Midbrain (tissue), 1 donor: ENCODE measurements around the gene ZNF106.

Experiments used
- DNase-seq: peaks from one replicate; lab custom pipeline; 2025; lab: John Stamatoyannopoulos, UW

ZNF106 gene

GRCh38 chr15:42490671-42491538 lies at the start of gene ZNF106:
Gene ZNF106 (minus strand): TSS chr15:42491141. CDS start chr15:42472289, 18,852 bp downstream.
- peak; percentile 89 for DNase-seq

- no peak for DNase-seq
These were observed 42.3 kb upstream of the ZNF106 start for GRCh38 chr15:42533246-42533645.

GRCh38 chr15:42528970-42529369 lies 38.0 kb upstream of the ZNF106 start:
- no peak for DNase-seq

- no peak for DNase-seq
These were observed 32.4 kb upstream of the ZNF106 start for GRCh38 chr15:42523331-42523730.

GRCh38 chr15:42511007-42511391 lies 20.1 kb upstream of the ZNF106 start:
- no peak for DNase-seq

GRCh38 chr15:42510258-42511006 lies 19.5 kb upstream of the ZNF106 start:
- DNase-seq, result no peak

- DNase-seq, result no peak
These were observed 17.3 kb upstream of the ZNF106 start for GRCh38 chr15:42508263-42508690.

GRCh38 chr15:42507514-42507913 lies 16.6 kb upstream of the ZNF106 start:
- no peak for DNase-seq

GRCh38 chr15:42504631-42505030 lies 13.7 kb upstream of the ZNF106 start:
- DNase-seq, result no peak

GRCh38 chr15:42503825-42504224 lies 12.9 kb upstream of the ZNF106 start:
- no peak for DNase-seq

GRCh38 chr15:42502477-42502876 lies 11.5 kb upstream of the ZNF106 start:
- no peak for DNase-seq

GRCh38 chr15:42499858-42500609 lies 9.1 kb upstream of the ZNF106 start:
- DNase-seq, result no peak

- no peak for DNase-seq
These were observed 7.5 kb upstream of the ZNF106 start for GRCh38 chr15:42498212-42499068.

GRCh38 chr15:42495361-42496212 lies 4.6 kb upstream of the ZNF106 start, which contains the start of gene SNAP23:
Gene SNAP23 (plus strand): TSS chr15:42495634. CDS start chr15:42511847, 16,213 bp downstream.
- DNase-seq, result peak; percentile 94

GRCh38 chr15:42494998-42495360 lies 4.0 kb upstream of the ZNF106 start:
- DNase-seq, result peak; percentile 86

- DNase-seq, result no peak
These were observed 2.7 kb upstream of the ZNF106 start for GRCh38 chr15:42493679-42494078.

GRCh38 chr15:42491539-42492225 lies 741 bp upstream of the ZNF106 start:
- DNase-seq, result no peak

- DNase-seq, result peak; percentile 30
These were observed 660 bp downstream of the ZNF106 start for GRCh38 chr15:42490291-42490670.

GRCh38 chr15:42483677-42484076 lies 7.3 kb downstream of the ZNF106 start:
- DNase-seq, result no peak

- DNase-seq, result no peak
These were observed 8.2 kb downstream of the ZNF106 start for GRCh38 chr15:42482701-42483100.
